Aorta (tissue), 5 donors: Measurements from ENCODE around the gene MYL12B. TPM values are rescaled to one million over a fixed set of nuclear protein-coding genes. Genes with fewer than 3 reads are reported as not detected.

Experiments used
- ATAC-seq: fragments of 200-7000 bp; cut with Tn5 transposase; one replicate; pipeline ENCODE4 v1.9.1; 2022; ENCODE audit warnings: moderate library complexity; ENCODE audit not compliant: low FRiP score
- DNase-seq, 2 donors: peaks; one replicate each; pipeline ENCODE4 v3.0.0-alpha.2; 2020
- H3K27ac ChIP-seq, 2 donors: one replicate each; pipeline ENCODE4 v1.5.1; 2013; ENCODE audit warnings: low read length in 2 of 2, mild to moderate bottlenecking in 2 of 2, moderate library complexity in 2 of 2, control low read depth in 1 of 2, inconsistent platforms in 1 of 2, low read depth in 1 of 2
- H3K27me3 ChIP-seq, 2 donors: one replicate each; pipeline ENCODE4 v1.6.1; 2013; ENCODE audit warnings: control low read depth in 1 of 2, low read length in 1 of 2, mild to moderate bottlenecking in 1 of 2, moderate library complexity in 1 of 2; ENCODE audit not compliant: insufficient read depth in 2 of 2, control insufficient read depth in 1 of 2
- H3K36me3 ChIP-seq, 2 donors: one replicate each; pipeline ENCODE4 v1.6.1; 2013; ENCODE audit warnings: control low read depth in 1 of 2, low read length in 1 of 2, mild to moderate bottlenecking in 1 of 2; ENCODE audit not compliant: insufficient read depth in 2 of 2, control insufficient read depth in 1 of 2
- H3K4me1 ChIP-seq, 2 donors: one replicate each; pipeline ENCODE4 v1.6.1; 2013; ENCODE audit warnings: low read length in 2 of 2, control low read depth in 1 of 2, mild to moderate bottlenecking in 1 of 2, moderate library complexity in 1 of 2; ENCODE audit not compliant: insufficient read depth in 2 of 2, control insufficient read depth in 1 of 2
- H3K4me3 ChIP-seq, 2 donors: one replicate each; pipeline ENCODE4 v1.5.1; 2013; ENCODE audit warnings: low read length in 2 of 2, control low read depth in 1 of 2, mild to moderate bottlenecking in 1 of 2
- H3K9me3 ChIP-seq: one replicate; pipeline ENCODE4 v1.6.1; 2013; ENCODE audit warnings: mild to moderate bottlenecking, low read length; ENCODE audit not compliant: control insufficient read depth
- WGBS, 2 donors: extraction: QIAGEN DNeasy Blood & Tissue Kit; methylation state at CpG; one replicate each; pipeline ENCODE4 v1.1.7; 2013; 5-methylcytosine and 5-hydroxymethylcytosine counted together
- intact Hi-C, 2 donors: fragments of 100-400 bp; cut with DNase I; formaldehyde crosslinking; loops; one replicate each; pipeline versions ENCODE4 v1.14.2 to v1.15.0; 2022
- polyA plus RNA-seq, 2 donors: library from polyadenylated mRNA; stranded (reverse); fragments of 200-250 nt; gene quantifications; one replicate each; pipeline ENCODE4 v1.2.3, GENCODE V29; 2013
- total RNA-seq, 2 donors: library from RNA; stranded (reverse); fragmentation: NEBNext Ultra II Directional; extraction: Animal tissue kit (Norgen Biotek cat#: 25700); gene quantifications; one replicate each; pipeline ENCODE4 v1.2.1, GENCODE V29; 2021
- donor health status: healthy with polysubstance abuse.
- donor health status: Bipolar disorder and iron deficiency.
- donor health status: DM: no; HTN: no; CAD: no.
- donor health status: DM: no; HTN: no; CAD: no.
- donor health status: DM: yes; HTN: yes; CAD: no.

Gene MYL12B
- total and polyA plus RNA-seq, 4 donors: 259 to 661 (median 379) TPM

DNA sequence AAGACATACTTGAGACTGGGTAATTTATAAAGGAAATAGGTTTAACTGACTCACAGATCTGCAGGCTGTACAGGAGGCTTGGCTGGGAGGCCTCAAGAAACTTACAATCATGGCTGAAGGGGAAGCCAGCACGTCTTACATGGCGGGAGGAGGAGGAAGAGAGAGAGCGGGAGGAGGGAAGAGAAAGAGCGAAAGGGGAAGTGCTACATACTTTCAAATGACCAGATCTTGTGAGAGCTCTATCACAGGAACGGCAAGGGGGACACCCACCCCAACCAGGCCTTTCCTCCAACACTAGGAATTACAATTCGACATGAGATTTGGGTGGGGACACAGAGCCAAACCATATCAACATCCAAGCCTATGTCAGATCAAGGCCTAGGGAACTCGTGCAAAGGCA lies 24.2 kb downstream of the MYL12B start:
- no peaks in the 10 kb centered on the region for H3K9me3 ChIP-seq
- no peak overlapping the region for H3K4me3 ChIP-seq
- H3K4me1 ChIP-seq: no peaks in the 10 kb centered on the region
- intact Hi-C loops: loop anchor here (10.0 kb wide), 3 partner anchors 579 to 719 kb away; no protein-coding TSS in a partner anchor
- no peak for ATAC-seq
- DNase-seq: no peak
- no peak overlapping the region for H3K27ac ChIP-seq
- WGBS, 2 donors: 88 to 90% methylated on average over 7 of the region's 7 CpGs
- no peaks in the 10 kb centered on the region for H3K27me3 ChIP-seq
- no peaks in the 10 kb centered on the region for H3K36me3 ChIP-seq

- DNase-seq: no peak
- Histone ChIP-seq H3K4me1 (no peaks in the 10 kb centered on the region), H3K27me3 (no peaks in the 10 kb centered on the region), H3K36me3 (no peaks in the 10 kb centered on the region), H3K27ac (no peak overlapping the region), H3K4me3 (no peak overlapping the region), H3K9me3 (peaks cover 2% of the 10 kb centered on the region)
- 81% methylated on average over 2 of the region's 2 CpGs for WGBS, 2 donors
- intact Hi-C loops: no loop called here
- no peak for ATAC-seq
Observed at GRCh38 chr18:3293196-3293951, 31.4 kb downstream of the MYL12B start.

GRCh38 chr18:3294435-3295080 lies 32.6 kb downstream of the MYL12B start:
- peaks cover 2% of the 10 kb centered on the region for H3K9me3 ChIP-seq
- no peak overlapping the region for H3K4me3 ChIP-seq
- no peaks in the 10 kb centered on the region for H3K27me3 ChIP-seq
- no peak overlapping the region for H3K27ac ChIP-seq
- H3K4me1 ChIP-seq: no peaks in the 10 kb centered on the region
- WGBS, 2 donors: 95 to 99% methylated on average over 3 of the region's 3 CpGs
- intact Hi-C loops: no loop called here
- ATAC-seq (no peak), DNase-seq (no peak)
- H3K36me3 ChIP-seq: no peaks in the 10 kb centered on the region

GRCh38 chr18:3297025-3297984 lies 35.4 kb downstream of the MYL12B start:
- no peak overlapping the region for H3K27ac ChIP-seq

DNA sequence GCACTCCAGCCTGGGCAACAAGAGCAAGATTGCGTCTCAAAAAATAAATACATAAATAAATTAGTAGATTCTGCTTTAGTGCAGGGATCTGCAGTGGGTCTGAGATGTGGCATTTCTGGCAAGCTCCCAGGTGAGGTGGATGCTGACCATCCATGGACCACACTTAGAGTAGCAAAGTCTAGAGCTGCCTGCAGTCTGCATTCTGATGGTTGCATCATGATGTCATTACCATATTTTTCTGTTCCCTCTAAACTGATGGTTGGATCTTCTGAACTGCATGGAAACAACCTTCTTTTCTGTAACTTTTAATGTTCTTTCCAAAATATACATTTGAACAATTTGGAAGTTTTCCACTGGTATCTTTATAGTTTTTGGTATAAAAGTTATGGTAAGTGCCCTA lies 42.9 kb downstream of the MYL12B start:
- ATAC-seq (no peak), DNase-seq (no peak)
- no peaks in the 10 kb centered on the region for H3K4me1 ChIP-seq
- no peaks in the 10 kb centered on the region for H3K9me3 ChIP-seq
- intact Hi-C loops: no loop called here
- H3K27ac ChIP-seq: no peak overlapping the region
- H3K4me3 ChIP-seq: no peak overlapping the region
- no peaks in the 10 kb centered on the region for H3K36me3 ChIP-seq
- H3K27me3 ChIP-seq: no peaks in the 10 kb centered on the region
- 91 to 100% methylated on average over 1 of the region's 1 CpG for WGBS, 2 donors

More at GRCh38 chr18:3297025-3297984, 35.4 kb downstream of the MYL12B start:
- H3K36me3 ChIP-seq: no peaks in the 10 kb centered on the region
- DNase-seq (peak; percentile 91 to 93), ATAC-seq (peak; percentile 88)
- WGBS, 2 donors: 5 to 6% methylated on average over 18 of the region's 18 CpGs
- intact Hi-C loops: no loop called here
- no peaks in the 10 kb centered on the region for H3K4me1 ChIP-seq
- H3K27me3 ChIP-seq: no peaks in the 10 kb centered on the region
- H3K4me3 ChIP-seq: peak overlapping the region; percentile 35 to 51
- H3K9me3 ChIP-seq: peaks cover 2% of the 10 kb centered on the region

GRCh38 chr18:3305354-3305762 lies 43.4 kb downstream of the MYL12B start:
- Histone ChIP-seq H3K27ac (no peak overlapping the region), H3K36me3 (no peaks in the 10 kb centered on the region), H3K9me3 (no peaks in the 10 kb centered on the region), H3K4me1 (no peaks in the 10 kb centered on the region), H3K27me3 (no peaks in the 10 kb centered on the region), H3K4me3 (no peak overlapping the region)
- 60 to 67% methylated on average over 7 of the region's 7 CpGs for WGBS, 2 donors
- no peak for DNase-seq
- intact Hi-C loops: no loop called here
- no peak for ATAC-seq

DNA sequence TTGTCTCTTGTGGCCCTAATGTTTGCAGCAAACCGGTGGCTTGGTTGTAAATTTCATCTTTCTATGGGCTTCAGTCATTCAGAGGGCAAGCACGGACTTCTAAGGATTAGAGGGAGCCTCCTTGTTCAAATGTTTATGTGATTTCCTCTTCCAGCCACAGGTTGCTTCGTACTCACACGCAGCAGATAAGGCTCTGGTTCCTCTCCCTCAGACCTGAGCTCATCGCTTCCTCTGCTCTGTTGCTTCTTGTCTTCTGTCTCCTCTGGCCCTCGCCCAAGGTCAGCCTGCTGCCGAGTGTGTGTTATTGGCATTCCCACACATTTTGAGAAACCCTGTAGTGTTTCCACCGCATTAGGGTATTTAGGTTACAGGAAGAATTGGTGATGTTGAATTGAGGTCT lies 44.0 kb downstream of the MYL12B start:
- H3K27me3 ChIP-seq: no peaks in the 10 kb centered on the region
- H3K36me3 ChIP-seq: no peaks in the 10 kb centered on the region
- 62 to 65% methylated on average over 8 of the region's 8 CpGs for WGBS, 2 donors
- H3K9me3 ChIP-seq: no peaks in the 10 kb centered on the region
- DNase-seq (no peak), ATAC-seq (no peak)
- no peak overlapping the region for H3K4me3 ChIP-seq
- intact Hi-C loops: no loop called here
- no peak overlapping the region for H3K27ac ChIP-seq
- no peaks in the 10 kb centered on the region for H3K4me1 ChIP-seq

GRCh38 chr18:3306391-3306790 lies 44.5 kb downstream of the MYL12B start:
- intact Hi-C loops: no loop called here
- Histone ChIP-seq H3K4me1 (no peaks in the 10 kb centered on the region), H3K27me3 (no peaks in the 10 kb centered on the region), H3K4me3 (no peak overlapping the region), H3K36me3 (no peaks in the 10 kb centered on the region), H3K27ac (no peak overlapping the region), H3K9me3 (no peaks in the 10 kb centered on the region)
- no peak for DNase-seq
- 57 to 63% methylated on average over 3 of the region's 3 CpGs for WGBS, 2 donors
- ATAC-seq: no peak
